HUES48 (cell line): ENCODE results near the gene ASTN2.

Experiments
- H3K27ac ChIP-seq: one replicate; pipeline ENCODE4 v1.7.0; 2013; ENCODE audit warnings: low read depth, low read length, inconsistent platforms
- H3K27me3 ChIP-seq: 2 replicates; pipeline ENCODE4 v1.6.1; 2013; ENCODE audit warnings: mild to moderate bottlenecking, low read length; ENCODE audit not compliant: control insufficient read depth, insufficient read depth
- H3K36me3 ChIP-seq: 2 replicates; pipeline ENCODE4 v1.6.1; 2013; ENCODE audit warnings: low read length; ENCODE audit not compliant: control insufficient read depth, insufficient read depth
- H3K4me1 ChIP-seq: 2 replicates; pipeline ENCODE4 v1.6.1; 2013; ENCODE audit warnings: mild to moderate bottlenecking, low read length; ENCODE audit not compliant: control insufficient read depth, insufficient read depth
- H3K4me3 ChIP-seq: 2 replicates; pipeline ENCODE4 v1.5.1; 2013; ENCODE audit warnings: mild to moderate bottlenecking, low read depth, low read length
- H3K9ac ChIP-seq: 2 replicates; pipeline ENCODE4 v1.6.1; 2013; ENCODE audit warnings: mild to moderate bottlenecking, low read depth, low read length, moderate library complexity
- H3K9me3 ChIP-seq: 2 replicates; pipeline ENCODE4 v1.6.1; 2013; ENCODE audit warnings: low read length; ENCODE audit not compliant: control insufficient read depth, insufficient read depth

Gene ASTN2

GRCh38 chr9:117245175-117245829 is 169.6 kb downstream of the ASTN2 start:
- Histone ChIP-seq H3K36me3 (no peaks in the 10 kb centered on the region), H3K9me3 (peaks cover 6% of the 10 kb centered on the region; the same call in 1 of the 2 replicates), H3K27me3 (no peaks in the 10 kb centered on the region), H3K27ac (no peak overlapping the region), H3K9ac (no peak overlapping the region), H3K4me3 (no peak overlapping the region), H3K4me1 (no peaks in the 10 kb centered on the region)

GRCh38 chr9:117242082-117242481 is 172.8 kb downstream of the ASTN2 start:
- H3K9me3 ChIP-seq, result peaks cover 6% of the 10 kb centered on the region; the same call in 1 of the 2 replicates
- no peak overlapping the region for H3K9ac ChIP-seq
- peaks cover 11% of the 10 kb centered on the region; the same call in 1 of the 2 replicates for H3K4me1 ChIP-seq
- H3K4me3 ChIP-seq, result no peak overlapping the region
- H3K36me3 ChIP-seq, result no peaks in the 10 kb centered on the region
- H3K27me3 ChIP-seq, result no peaks in the 10 kb centered on the region
- H3K27ac ChIP-seq, result no peak overlapping the region

- no peak overlapping the region for H3K4me3 ChIP-seq
- H3K27me3 ChIP-seq, result no peaks in the 10 kb centered on the region
- H3K4me1 ChIP-seq, result peaks cover 11% of the 10 kb centered on the region; the same call in 1 of the 2 replicates
- H3K36me3 ChIP-seq, result no peaks in the 10 kb centered on the region
- no peak overlapping the region for H3K9ac ChIP-seq
- peak overlapping the region; percentile 46 for H3K27ac ChIP-seq
- H3K9me3 ChIP-seq, result peaks cover 6% of the 10 kb centered on the region; the same call in 1 of the 2 replicates
Measured at GRCh38 chr9:117239428-117239827, 175.4 kb downstream of the ASTN2 start.

- Histone ChIP-seq H3K9ac (no peak overlapping the region), H3K27me3 (no peaks in the 10 kb centered on the region), H3K9me3 (no peaks in the 10 kb centered on the region), H3K27ac (no peak overlapping the region), H3K4me3 (no peak overlapping the region), H3K36me3 (no peaks in the 10 kb centered on the region), H3K4me1 (peaks cover 5% of the 10 kb centered on the region; the same call in 1 of the 2 replicates)
Measured at GRCh38 chr9:117234103-117234502, 180.8 kb downstream of the ASTN2 start.

- Histone ChIP-seq H3K9ac (no peak overlapping the region), H3K36me3 (no peaks in the 10 kb centered on the region), H3K9me3 (no peaks in the 10 kb centered on the region), H3K4me1 (no peaks in the 10 kb centered on the region), H3K4me3 (no peak overlapping the region), H3K27ac (no peak overlapping the region), H3K27me3 (no peaks in the 10 kb centered on the region)
Measured at GRCh38 chr9:117233016-117233415, 181.8 kb downstream of the ASTN2 start.

GRCh38 chr9:117232281-117232680 is 182.6 kb downstream of the ASTN2 start:
- Histone ChIP-seq H3K4me1 (no peaks in the 10 kb centered on the region), H3K9ac (no peak overlapping the region), H3K27ac (no peak overlapping the region), H3K9me3 (no peaks in the 10 kb centered on the region), H3K36me3 (no peaks in the 10 kb centered on the region), H3K27me3 (no peaks in the 10 kb centered on the region), H3K4me3 (no peak overlapping the region)

- no peak overlapping the region for H3K4me3 ChIP-seq
- no peaks in the 10 kb centered on the region for H3K4me1 ChIP-seq
Measured at GRCh38 chr9:117231012-117231411, 183.8 kb downstream of the ASTN2 start.

GRCh38 chr9:117224695-117225094 is 190.2 kb downstream of the ASTN2 start:
- Histone ChIP-seq H3K27me3 (no peaks in the 10 kb centered on the region), H3K4me3 (no peak overlapping the region), H3K9me3 (no peaks in the 10 kb centered on the region), H3K4me1 (peaks cover 9% of the 10 kb centered on the region), H3K9ac (no peak overlapping the region), H3K27ac (peak overlapping the region; percentile 23), H3K36me3 (no peaks in the 10 kb centered on the region)

More at GRCh38 chr9:117231012-117231411, 183.8 kb downstream of the ASTN2 start:
- H3K36me3 ChIP-seq, result no peaks in the 10 kb centered on the region
- H3K9ac ChIP-seq, result no peak overlapping the region
- H3K9me3 ChIP-seq, result no peaks in the 10 kb centered on the region
- H3K27me3 ChIP-seq, result no peaks in the 10 kb centered on the region
- no peak overlapping the region for H3K27ac ChIP-seq

GRCh38 chr9:117218951-117219350 is 195.9 kb downstream of the ASTN2 start:
- Histone ChIP-seq H3K9me3 (no peaks in the 10 kb centered on the region), H3K4me3 (no peak overlapping the region), H3K27ac (no peak overlapping the region), H3K9ac (no peak overlapping the region), H3K4me1 (no peaks in the 10 kb centered on the region), H3K27me3 (no peaks in the 10 kb centered on the region), H3K36me3 (no peaks in the 10 kb centered on the region)

GRCh38 chr9:117214416-117214815 is 200.4 kb downstream of the ASTN2 start:
- H3K4me1 ChIP-seq, result peaks cover 4% of the 10 kb centered on the region

GRCh38 chr9:117211280-117211679 is 203.6 kb downstream of the ASTN2 start:
- Histone ChIP-seq H3K4me1 (peaks cover 8% of the 10 kb centered on the region), H3K9me3 (no peaks in the 10 kb centered on the region), H3K27me3 (no peaks in the 10 kb centered on the region), H3K27ac (no peak overlapping the region), H3K4me3 (no peak overlapping the region), H3K36me3 (no peaks in the 10 kb centered on the region), H3K9ac (no peak overlapping the region)

More at GRCh38 chr9:117214416-117214815, 200.4 kb downstream of the ASTN2 start:
- Histone ChIP-seq H3K27ac (no peak overlapping the region), H3K9me3 (no peaks in the 10 kb centered on the region), H3K36me3 (no peaks in the 10 kb centered on the region), H3K4me3 (no peak overlapping the region), H3K27me3 (no peaks in the 10 kb centered on the region), H3K9ac (no peak overlapping the region)
